GM18951 (cell line): ENCODE data around the gene CD302.

Source experiments
- POLR2A ChIP-seq: IDR thresholded peaks from 4 replicates; pipeline ENCODE4 v1.6.1; 2011; ENCODE audit warnings: mild to moderate bottlenecking; ENCODE audit not compliant: insufficient read length, insufficient read depth; ENCODE audit errors: extremely low read depth
- in situ Hi-C: fragments of 300-500 bp; cut with MboI; formaldehyde crosslinking; loops from one replicate; pipeline ENCODE4 v1.12.0; 2022; ENCODE audit warnings: low sequenced_read_pairs, mixed read lengths, inconsistent platforms; ENCODE audit not compliant: unreplicated experiment

Gene CD302

GRCh38 chr2:159722580-159722979 is 75.4 kb downstream of the CD302 start:
- in situ Hi-C loops = no loop called here
- TF ChIP-seq POLR2A = no peak

DNA sequence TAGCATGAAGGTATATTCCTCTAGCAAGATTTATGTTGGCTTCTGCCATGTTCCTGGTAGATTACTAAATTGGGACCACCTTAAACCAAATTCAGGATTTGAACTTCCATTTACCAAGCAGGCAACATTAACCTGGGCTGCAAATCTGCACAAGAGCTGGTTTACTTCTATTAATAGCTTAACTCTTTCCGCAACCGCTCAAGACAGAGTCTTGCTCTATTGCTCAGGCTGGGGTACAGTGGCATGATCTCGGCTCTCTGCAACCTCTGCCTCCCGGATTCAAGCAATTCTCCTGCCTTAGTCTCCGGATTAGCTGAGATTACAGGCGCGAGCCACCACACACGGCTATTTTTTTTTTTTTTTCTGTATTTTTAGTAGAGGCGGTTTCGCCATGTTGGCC is 77.3 kb downstream of the CD302 start:
- no peak for TF ChIP-seq POLR2A
- in situ Hi-C loops = no loop called here
